Measurements from ENCODE around the gene EML4. TPM values are rescaled to one million over a fixed set of nuclear protein-coding genes. Genes with fewer than 3 reads are reported as not detected.

Gene EML4
- total and polyA plus RNA-seq, 9 of the 15 experiments (the other 6 are each of a cell fraction or from before 2014, with no cell fraction given) = 14.7 to 48.3 (median 36.5) TPM

GRCh38 chr2:42203792-42204191 is 34.6 kb downstream of the EML4 start:
- FAIRE-seq = no peak
- no peak for DNase-seq (ENCODE audit: extremely low read depth in 1 of 4, low spot score in 3 of 4)
- intact Hi-C loops (cut with micrococcal nuclease) (no loop called here), in situ Hi-C loops (cut with MboI) (loop anchor here (25.0 kb wide), 1 partner anchor 341 kb away; no protein-coding TSS in a partner anchor)
- Histone ChIP-seq H3K27ac (ENCODE audit: extremely low read depth, low read depth, low read length) (no peak overlapping the region), H3K9ac (ENCODE audit: insufficient read depth in 1 of 2, low read depth in 2 of 2, low read length in 2 of 2) (no peak overlapping the region), H3K4me3 (no peak overlapping the region), H3K4me1 (replicated peaks in 1 of 2; ENCODE audit: control insufficient read depth in 2 of 2, insufficient read depth in 2 of 2, low read length in 2 of 2) (no peaks in the 10 kb centered on the region), H3K36me3 (ENCODE audit: control insufficient read depth, insufficient read depth, low read length) (peaks cover 3% of the 10 kb centered on the region; the same call in 1 of the 3 replicates), H3K9me3 (replicated peaks; ENCODE audit: control insufficient read depth, insufficient read depth, low read depth, low read length) (no peaks in the 10 kb centered on the region), H3K9me1 (ENCODE audit: control insufficient read depth, insufficient read depth, low read length) (no peaks in the 10 kb centered on the region), H3K4me2 (ENCODE audit: insufficient read depth, low read length) (no peak overlapping the region), H4K20me1 (replicated peaks; ENCODE audit: control insufficient read depth, insufficient read depth, low read length) (no peaks in the 10 kb centered on the region; the same call in 1 of the 2 replicates), H3K27me3 (ENCODE audit: control insufficient read depth in 2 of 2, insufficient read depth in 2 of 2, low read length in 2 of 2) (no peaks in the 10 kb centered on the region), H2AFZ (ENCODE audit: low read depth, low read length) (no peak overlapping the region), H3K79me2 (ENCODE audit: control insufficient read depth, insufficient read depth, low read length) (peaks cover 12% of the 10 kb centered on the region; the same call in 2 of the 3 replicates)
- ChIA-PET CTCF (ENCODE audit: low intra/inter-chr PET ratio) (no interaction called here), POLR2A (interaction anchor here (0.7 to 1.0 kb wide), 2 partner anchors 21 to 44 kb away, joined by 3 read pairs; no protein-coding TSS in a partner anchor)
- TF ChIP-seq FOXA1 (IDR thresholded peaks at IDR 0.05; ENCODE audit: borderline replicate concordance) (no peak), IRF9 (tag; IDR thresholded peaks at IDR 0.05) (no peak), RAD21 (CRISPR knock-in tag; conservative IDR thresholded peaks at IDR 0.05 in 1 of 2, IDR thresholded peaks at IDR 0.05 in 1 of 2) (no peak), ZNF282 (CRISPR knock-in tag; IDR thresholded peaks at IDR 0.05) (no peak), ELF4 (CRISPR knock-in tag; IDR thresholded peaks at IDR 0.05) (no peak), CBX3 (IDR thresholded peaks at IDR 0.05; ENCODE audit: borderline replicate concordance in 1 of 2, low read length in 2 of 2) (no peak), ZNF133 (CRISPR knock-in tag; IDR thresholded peaks at IDR 0.05) (no peak), PHB (CRISPR knock-in tag; IDR thresholded peaks at IDR 0.05) (no peak), SRF (CRISPR knock-in tag; IDR thresholded peaks at IDR 0.05) (no peak), ZNF75A (CRISPR knock-in tag; IDR thresholded peaks at IDR 0.05) (no peak), KDM5B (IDR thresholded peaks at IDR 0.05; ENCODE audit: insufficient replicate concordance, low read depth, low read length) (no peak), SIN3A (IDR thresholded peaks at IDR 0.05; ENCODE audit: borderline replicate concordance in 2 of 2, control insufficient read depth in 1 of 2, low read depth in 2 of 2, low read length in 2 of 2) (no peak), ZNF263 (CRISPR knock-in tag; IDR thresholded peaks at IDR 0.05; ENCODE audit: borderline replicate concordance) (no peak)
- no peak for ATAC-seq
- BruUV-seq (replicated peaks) = no TSS peak
- WGBS (ENCODE audit: insufficient coverage, low coverage, missing lambda C conversion rate) = 70% methylated on average over 4 of the region's 4 CpGs
